Natural killer cell (primary cell): ENCODE measurements around the gene PON3. TPM values are rescaled to one million over a fixed set of nuclear protein-coding genes. Genes with fewer than 3 reads are reported as not detected.

ENCODE experiments used
- ATAC-seq, 3 donors: fragments of 150-1000 bp in 2 of 3; fragments of 200-7000 bp in 1 of 3; cut with Tn5 transposase; 1 replicate in 1 of 3; 2 replicates in 2 of 3; pipeline ENCODE4 v1.10.0; 2021; ENCODE audit warnings: mild to moderate bottlenecking in 2 of 3, moderate library complexity in 2 of 3
- DNase-seq, 2 donors: peaks; one replicate each; pipeline versions ENCODE4 v3.0.0 to v3.0.0-alpha.2; 2013 to 2021; ENCODE audit warnings: mixed read lengths in 1 of 2
- H3K27ac ChIP-seq: one replicate; pipeline ENCODE4 v1.5.1; 2013; ENCODE audit warnings: mild to moderate bottlenecking, low read length
- H3K27me3 ChIP-seq: one replicate; pipeline ENCODE4 v1.6.1; 2013; ENCODE audit warnings: low read length; ENCODE audit not compliant: control insufficient read depth, insufficient read depth
- H3K36me3 ChIP-seq: one replicate; pipeline ENCODE4 v1.6.1; 2013; ENCODE audit warnings: low read length; ENCODE audit not compliant: control insufficient read depth, insufficient read depth
- H3K4me1 ChIP-seq: one replicate; pipeline ENCODE4 v1.6.1; 2013; ENCODE audit warnings: low read length; ENCODE audit not compliant: control insufficient read depth, insufficient read depth
- H3K4me3 ChIP-seq: one replicate; pipeline ENCODE4 v1.5.1; 2013; ENCODE audit warnings: low read length
- H3K9me3 ChIP-seq: one replicate; pipeline ENCODE4 v1.6.1; 2013; ENCODE audit warnings: low read length; ENCODE audit not compliant: control insufficient read depth, insufficient read depth
- H3K27ac Mint-ChIP-seq, 2 donors: one replicate each; pipeline ENCODE4 v1.8.0; 2022; ENCODE audit warnings: mild to moderate bottlenecking in 2 of 2, mixed read lengths in 2 of 2, moderate library complexity in 1 of 2
- H3K27me3 Mint-ChIP-seq, 2 donors: one replicate each; pipeline ENCODE4 v1.8.0; 2022; ENCODE audit warnings: low read depth in 2 of 2, mixed read lengths in 2 of 2
- H3K36me3 Mint-ChIP-seq: one replicate; pipeline ENCODE4 v1.8.0; 2022; ENCODE audit warnings: mixed read lengths
- H3K4me1 Mint-ChIP-seq, 2 donors: one replicate each; pipeline ENCODE4 v1.8.0; 2022; ENCODE audit warnings: mixed read lengths in 2 of 2
- H3K4me3 Mint-ChIP-seq: one replicate; pipeline ENCODE4 v1.8.0; 2022; ENCODE audit warnings: mild to moderate bottlenecking, moderate library complexity, mixed read lengths
- H3K9me3 Mint-ChIP-seq, 2 donors: one replicate each; pipeline ENCODE4 v1.8.0; 2022; ENCODE audit warnings: mixed read lengths in 2 of 2
- whole genome bisulfite sequencing: methylation state at CpG from one replicate; pipeline ENCODE4 v1.1.7; 2013; ENCODE audit warnings: missing lambda C conversion rate; ENCODE audit not compliant: insufficient coverage; 5-methylcytosine and 5-hydroxymethylcytosine counted together
- intact Hi-C: fragments of 100-400 bp; cut with micrococcal nuclease; formaldehyde crosslinking; loops from one replicate; pipeline ENCODE4 v1.14.2; 2022
- total RNA-seq, 4 donors: library from RNA; stranded (reverse); fragments of 120-200 nt in 1 of 4; gene quantifications; one replicate each; pipeline versions ENCODE4 v1.2.3 to v1.2.4, GENCODE V29; 2013 to 2022
- TF ChIP-seq, protein P1 (sequence below): fragments of 200-600 bp; IDR thresholded peaks from one replicate; pipeline ENCODE4 v1.8.0; 2022; ENCODE audit warnings: antibody characterized with exemption

Gene PON3
- not detected for total RNA-seq
- total RNA-seq (2013), result 0.16 TPM

DNA sequence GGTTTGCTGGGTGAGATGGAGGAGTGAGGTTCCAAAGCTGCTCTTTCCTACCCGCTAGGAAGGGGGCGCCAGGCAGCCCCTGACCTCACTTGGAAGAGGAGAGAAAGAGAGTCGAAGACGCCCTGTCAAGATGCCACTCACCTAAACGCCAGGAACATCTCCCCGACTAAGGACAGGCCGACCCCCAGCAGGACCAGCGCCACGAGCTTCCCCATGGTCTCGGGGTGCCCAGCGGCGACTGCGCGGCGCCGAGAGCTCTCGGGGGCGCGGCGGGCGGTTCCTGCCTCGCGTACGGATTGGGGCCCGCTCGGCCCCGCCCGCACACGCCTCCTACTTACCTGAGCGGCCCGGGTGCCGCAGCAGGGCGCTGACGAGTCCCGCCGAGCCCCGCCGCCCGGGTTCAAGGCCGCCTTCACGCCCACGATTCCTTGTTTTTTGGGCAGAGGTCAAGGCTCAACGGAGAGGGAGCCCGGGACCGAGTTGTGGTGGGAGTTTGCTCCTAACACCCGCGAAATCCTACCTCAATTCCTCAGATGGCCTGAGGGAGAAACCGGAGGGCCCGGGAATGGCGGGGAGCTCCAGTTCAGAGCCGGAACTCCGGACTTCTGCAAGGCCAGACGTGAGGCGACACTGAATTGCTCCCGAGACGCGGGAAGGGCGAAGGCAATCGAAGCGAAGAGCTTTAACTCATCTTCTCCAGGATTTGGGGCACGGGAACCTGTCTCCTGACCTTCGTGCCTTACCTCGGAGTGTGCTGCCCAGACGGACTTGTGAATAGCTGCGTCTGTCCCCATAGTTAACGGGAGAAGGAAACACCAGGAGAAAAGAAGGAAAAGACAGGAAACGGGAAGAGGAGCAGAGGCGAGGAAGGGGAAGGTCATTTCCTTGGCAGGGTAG is at the start of gene PON3:
TSS of gene PON3 (minus strand) at position 240 of the 897 bp plus-strand sequence. CDS start at position 215, 25 bp downstream.
- Histone ChIP-seq H3K27me3 (peaks cover 12% of the 10 kb centered on the region), H3K36me3 (no peaks in the 10 kb centered on the region), H3K27ac (no peak within 1 kb of the TSS), H3K9me3 (no peaks in the 10 kb centered on the region), H3K4me3 (peak within 1 kb of the TSS; percentile 28), H3K4me1 (peaks cover 10% of the 10 kb centered on the region)
- TF ChIP-seq, protein P1, sequence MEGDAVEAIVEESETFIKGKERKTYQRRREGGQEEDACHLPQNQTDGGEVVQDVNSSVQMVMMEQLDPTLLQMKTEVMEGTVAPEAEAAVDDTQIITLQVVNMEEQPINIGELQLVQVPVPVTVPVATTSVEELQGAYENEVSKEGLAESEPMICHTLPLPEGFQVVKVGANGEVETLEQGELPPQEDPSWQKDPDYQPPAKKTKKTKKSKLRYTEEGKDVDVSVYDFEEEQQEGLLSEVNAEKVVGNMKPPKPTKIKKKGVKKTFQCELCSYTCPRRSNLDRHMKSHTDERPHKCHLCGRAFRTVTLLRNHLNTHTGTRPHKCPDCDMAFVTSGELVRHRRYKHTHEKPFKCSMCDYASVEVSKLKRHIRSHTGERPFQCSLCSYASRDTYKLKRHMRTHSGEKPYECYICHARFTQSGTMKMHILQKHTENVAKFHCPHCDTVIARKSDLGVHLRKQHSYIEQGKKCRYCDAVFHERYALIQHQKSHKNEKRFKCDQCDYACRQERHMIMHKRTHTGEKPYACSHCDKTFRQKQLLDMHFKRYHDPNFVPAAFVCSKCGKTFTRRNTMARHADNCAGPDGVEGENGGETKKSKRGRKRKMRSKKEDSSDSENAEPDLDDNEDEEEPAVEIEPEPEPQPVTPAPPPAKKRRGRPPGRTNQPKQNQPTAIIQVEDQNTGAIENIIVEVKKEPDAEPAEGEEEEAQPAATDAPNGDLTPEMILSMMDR, result no peak
- peaks cover 35 to 48% of the 10 kb centered on the region in 2 donors for H3K27me3 Mint-ChIP-seq
- peak within 1 kb of the TSS; percentile 43 for H3K4me3 Mint-ChIP-seq
- H3K36me3 Mint-ChIP-seq, result no peaks in the 10 kb centered on the region
- peaks cover 0 to 5% of the 10 kb centered on the region in 2 donors for H3K4me1 Mint-ChIP-seq
- H3K27ac Mint-ChIP-seq, result no peak within 1 kb of the TSS
- ATAC-seq, result peak; percentile 72 to 79 (median 74)
- WGBS, result 10% methylated on average over 68 of the region's 68 CpGs
- intact Hi-C loops, result no loop called here
- H3K9me3 Mint-ChIP-seq, result no peaks in the 10 kb centered on the region
- peak in 1 of 2 donors; percentile 41 for DNase-seq

DNA sequence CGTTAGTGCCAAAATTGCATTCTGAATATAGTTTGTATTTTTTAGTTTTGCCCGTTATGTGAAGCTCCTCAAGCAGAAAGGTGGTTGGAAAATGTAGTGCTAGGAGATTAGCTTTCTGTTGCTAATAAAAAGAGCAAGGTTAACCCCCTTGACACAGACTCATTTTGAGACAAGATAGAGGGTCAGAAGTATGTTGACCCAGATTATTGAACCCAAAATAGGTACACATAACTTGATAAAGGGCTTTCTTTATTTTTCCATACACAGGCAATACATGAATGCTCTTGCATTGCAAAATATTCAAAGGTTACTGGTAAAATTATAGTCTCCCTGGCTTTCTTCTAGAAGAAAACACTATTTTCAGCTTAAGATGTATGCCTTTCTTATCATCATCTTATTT is 48.6 kb upstream of the PON3 start:
- H3K9me3 Mint-ChIP-seq, result no peaks in the 10 kb centered on the region
- no peak for ATAC-seq
- Histone ChIP-seq H3K27me3 (no peaks in the 10 kb centered on the region), H3K4me3 (no peak overlapping the region), H3K27ac (no peak overlapping the region), H3K36me3 (no peaks in the 10 kb centered on the region), H3K9me3 (no peaks in the 10 kb centered on the region), H3K4me1 (no peaks in the 10 kb centered on the region)
- no peak for DNase-seq
- no peaks in the 10 kb centered on the region for H3K36me3 Mint-ChIP-seq
- 70% methylated on average over 1 of the region's 2 CpGs for WGBS
- H3K4me1 Mint-ChIP-seq, result no peaks in the 10 kb centered on the region
- H3K27ac Mint-ChIP-seq, result no peak overlapping the region
- H3K4me3 Mint-ChIP-seq, result no peak overlapping the region
- TF ChIP-seq, protein P1, result no peak
- peaks cover 2 to 6% of the 10 kb centered on the region in 2 donors for H3K27me3 Mint-ChIP-seq
- intact Hi-C loops, result no loop called here

DNA sequence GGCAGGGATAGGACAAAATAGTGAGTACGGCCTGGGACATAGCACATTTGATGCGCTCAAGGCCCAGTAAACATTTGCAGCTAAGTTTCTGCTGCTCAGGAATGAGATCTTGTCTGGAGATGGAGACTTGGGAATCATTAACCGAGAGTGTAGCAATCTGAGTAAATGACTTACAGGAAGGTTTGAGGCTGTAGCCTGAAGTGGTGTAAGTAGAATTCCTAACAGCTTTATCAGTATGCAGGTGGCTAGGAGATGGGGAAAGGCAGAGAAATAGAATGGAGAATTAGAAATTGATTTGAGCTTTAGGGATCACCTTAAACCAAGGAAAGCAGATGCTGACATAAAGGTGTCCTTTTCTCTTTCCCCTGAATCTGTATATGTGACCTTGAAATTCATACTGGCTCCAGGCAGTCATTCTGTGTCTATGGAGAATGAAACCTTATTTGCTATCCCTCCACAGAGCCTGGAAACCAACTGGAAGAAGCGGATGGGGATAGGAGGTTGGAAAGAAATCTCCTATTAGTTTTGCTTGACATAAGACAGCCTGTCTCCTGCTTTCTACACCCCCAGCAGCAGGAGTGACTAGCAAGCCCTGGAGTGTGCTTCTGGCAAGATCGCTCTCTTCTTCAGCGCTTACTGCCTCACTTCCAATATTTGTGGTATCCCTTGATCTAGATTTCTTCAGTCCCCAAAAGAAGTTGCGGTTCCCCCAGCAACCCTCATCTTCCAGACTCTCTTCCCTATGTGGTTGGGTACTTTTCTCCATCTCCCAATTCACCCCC is 45.1 kb upstream of the PON3 start:
- no peak overlapping the region for H3K4me3 ChIP-seq
- ATAC-seq (no peak), DNase-seq (no peak)
- TF ChIP-seq, protein P1, result no peak
- no peaks in the 10 kb centered on the region for H3K36me3 ChIP-seq
- H3K9me3 Mint-ChIP-seq, result no peaks in the 10 kb centered on the region
- peaks cover 5 to 6% of the 10 kb centered on the region in 2 donors for H3K27me3 Mint-ChIP-seq
- no peak overlapping the region for H3K27ac Mint-ChIP-seq
- H3K9me3 ChIP-seq, result no peaks in the 10 kb centered on the region
- intact Hi-C loops, result no loop called here
- H3K4me1 Mint-ChIP-seq, result no peaks in the 10 kb centered on the region
- whole genome bisulfite sequencing, result 95% methylated on average over 6 of the region's 7 CpGs
- H3K4me3 Mint-ChIP-seq, result no peak overlapping the region
- H3K4me1 ChIP-seq, result no peaks in the 10 kb centered on the region
- H3K36me3 Mint-ChIP-seq, result no peaks in the 10 kb centered on the region
- no peaks in the 10 kb centered on the region for H3K27me3 ChIP-seq
- no peak overlapping the region for H3K27ac ChIP-seq
